DMS153 (cell line): Measurements from ENCODE around the gene USF2.

ENCODE experiments used
- DNase-seq: peaks from one replicate; lab custom pipeline; 2025; lab: John Stamatoyannopoulos, UW

The USF2 gene

DNA sequence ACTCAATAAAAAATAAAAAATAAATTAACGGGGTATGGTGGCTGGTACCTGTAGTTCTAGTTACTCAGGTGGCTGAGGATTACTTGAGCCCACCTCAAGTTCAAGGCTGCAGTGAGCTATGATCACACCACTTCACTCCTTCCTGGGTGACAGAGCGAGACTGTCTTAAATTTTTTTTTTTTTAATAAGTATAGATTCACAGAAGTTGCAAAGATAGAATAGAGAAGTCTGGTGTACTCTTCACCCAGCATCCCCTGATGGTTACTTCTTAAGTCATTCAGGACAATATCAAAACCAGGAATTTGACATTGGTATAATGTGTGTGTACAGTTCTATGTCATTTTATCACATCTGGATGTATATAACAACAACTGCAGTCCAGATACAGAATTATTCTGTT is 52.5 kb downstream of the USF2 start:
- DNase-seq: no peak

DNA sequence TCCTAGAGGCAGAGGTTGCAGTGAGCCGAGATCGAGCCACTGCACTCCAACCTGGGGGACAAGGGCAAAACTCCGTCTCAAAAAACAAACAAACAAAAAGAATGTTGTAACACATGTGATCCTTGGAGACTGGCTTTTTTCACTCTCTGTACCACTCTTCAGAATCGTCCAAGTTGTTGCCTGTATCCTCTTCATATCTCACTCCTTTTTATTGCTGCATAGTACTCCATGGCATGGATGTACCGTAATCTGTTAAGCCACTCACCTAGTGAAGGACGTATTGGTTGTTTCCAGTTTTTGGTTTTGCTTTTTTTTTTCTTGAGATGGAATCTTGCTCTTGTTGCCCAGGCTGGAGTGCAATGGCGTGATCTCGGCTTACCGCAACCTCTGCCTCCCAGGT is 53.3 kb downstream of the USF2 start:
- no peak for DNase-seq

DNA sequence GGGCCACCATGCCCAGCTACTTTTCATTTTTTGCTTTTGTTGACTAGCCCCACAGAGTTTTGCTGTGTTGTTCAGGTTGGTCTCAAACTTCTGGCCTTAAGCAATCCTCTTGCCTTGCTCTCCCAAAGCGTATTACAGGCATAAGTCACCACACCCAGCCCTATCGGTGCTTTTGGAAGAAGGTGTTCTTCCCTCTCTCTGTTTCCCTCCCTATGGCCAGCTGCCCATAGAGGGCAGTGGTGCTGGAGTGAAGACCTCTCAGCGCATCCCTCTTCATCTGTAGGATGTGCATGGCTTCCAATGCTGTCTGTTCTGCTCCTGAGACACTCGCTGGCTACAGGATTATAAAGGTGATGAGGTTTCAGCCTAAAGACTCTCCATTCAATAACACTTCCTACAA is 58.9 kb downstream of the USF2 start:
- DNase-seq: no peak

DNA sequence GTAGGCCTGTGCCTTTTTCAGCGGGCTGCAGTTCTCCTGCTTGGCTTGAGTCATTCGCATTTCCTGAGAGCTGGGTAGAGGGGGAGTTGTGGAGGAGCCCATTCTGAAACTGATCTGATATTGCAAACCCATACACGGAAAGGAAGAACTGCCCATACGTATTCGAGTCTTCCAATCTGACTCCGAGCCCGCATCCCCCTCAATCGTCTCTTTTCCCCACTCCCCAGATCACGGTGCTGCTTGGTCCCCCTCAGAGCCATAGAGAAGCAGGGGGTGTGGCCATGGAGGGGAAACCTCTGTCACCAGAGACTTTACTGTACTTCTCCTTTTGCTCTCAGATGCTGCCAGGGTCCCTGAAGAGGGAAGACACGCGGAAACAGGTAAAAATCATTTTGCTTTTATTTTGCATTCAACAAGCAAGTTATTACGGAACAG is 60.1 kb downstream of the USF2 start, which contains the start of gene CD22:
Gene CD22 (plus strand): TSS at position 337 of the 435 bp plus-strand sequence. CDS start 2,854 bp downstream, outside the sequence.
- DNase-seq: no peak

DNA sequence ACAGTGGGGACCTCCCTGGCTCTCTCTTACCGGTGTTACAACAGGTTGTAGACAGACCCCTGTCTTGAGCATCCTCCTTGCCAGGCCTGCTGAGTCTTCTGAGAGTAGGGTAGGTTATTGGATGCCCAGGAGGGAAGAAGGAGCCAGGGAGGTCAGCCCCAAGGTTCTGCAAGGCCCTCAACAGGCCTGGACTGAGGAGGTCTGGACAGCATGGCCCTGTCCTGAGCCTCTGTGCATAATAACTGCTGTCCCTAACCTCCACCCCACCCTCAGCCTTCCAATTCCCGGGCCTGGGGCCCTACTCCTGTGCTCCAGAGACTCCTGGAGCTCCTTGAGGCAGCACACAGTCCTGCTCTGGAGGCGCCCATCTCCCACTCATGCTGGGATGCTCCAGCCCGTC is 60.6 kb downstream of the USF2 start:
- no peak for DNase-seq
